Central memory CD8-positive, alpha-beta T cell (primary cell): ENCODE data around the gene MRPL36.

Source experiments
- ATAC-seq: fragments of 150-1000 bp; cut with Tn5 transposase; replicated peaks from 2 replicates; pipeline ENCODE4 v1.10.0; 2022; ENCODE audit warnings: mild to moderate bottlenecking, moderate FRiP score, moderate number of reproducible peaks; ENCODE audit not compliant: poor library complexity, severe bottlenecking; ENCODE audit errors: extremely low read depth
- DNase-seq, 2 donors: peaks; one replicate each; pipeline ENCODE4 v3.0.0; 2021; ENCODE audit warnings: low spot score in 2 of 2
- H3K27ac Mint-ChIP-seq: one replicate; pipeline ENCODE4 v1.8.0; 2022; ENCODE audit warnings: low read depth, mild to moderate bottlenecking, moderate library complexity, mixed read lengths
- H3K27me3 Mint-ChIP-seq: one replicate; pipeline ENCODE4 v1.8.0; 2022; ENCODE audit warnings: mixed read lengths
- H3K36me3 Mint-ChIP-seq: one replicate; pipeline ENCODE4 v1.8.0; 2022; ENCODE audit warnings: mild to moderate bottlenecking, moderate library complexity, mixed read lengths; ENCODE audit not compliant: insufficient read depth
- H3K4me1 Mint-ChIP-seq: one replicate; pipeline ENCODE4 v1.8.0; 2022; ENCODE audit warnings: mixed read lengths
- H3K4me3 Mint-ChIP-seq: one replicate; pipeline ENCODE4 v1.8.0; 2022; ENCODE audit warnings: mild to moderate bottlenecking, moderate library complexity, mixed read lengths
- H3K9me3 Mint-ChIP-seq: one replicate; pipeline ENCODE4 v1.8.0; 2022; ENCODE audit warnings: mixed read lengths

MRPL36 gene

DNA sequence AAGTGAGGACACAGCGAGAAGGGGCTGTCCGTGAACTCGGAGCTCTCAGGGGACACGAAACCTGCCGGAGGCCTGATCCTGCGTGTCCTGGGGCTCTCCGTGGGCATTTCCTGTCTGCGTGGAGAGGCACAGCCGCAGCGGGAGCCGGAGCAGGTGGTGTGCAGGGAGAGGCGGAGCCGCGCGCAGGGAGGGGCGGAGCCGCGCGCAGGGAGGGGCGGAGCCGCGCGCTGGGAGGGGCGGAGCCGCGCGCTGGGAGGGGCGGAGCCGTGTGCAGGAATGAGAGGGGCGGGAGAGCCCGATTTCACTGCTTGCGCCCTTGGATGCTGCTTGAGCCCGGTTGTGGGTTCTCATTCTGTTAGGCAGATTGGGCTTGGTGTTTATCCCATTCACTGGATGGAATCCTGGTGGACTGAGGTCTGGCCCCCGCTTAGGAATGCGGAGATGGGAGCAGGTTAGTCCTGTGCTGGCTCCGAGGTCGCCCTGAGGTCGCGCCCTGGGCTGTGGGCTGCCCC, 28.3 kb upstream of the MRPL36 start:
- ATAC-seq (no peak), DNase-seq (no peak)
- Mint-ChIP-seq H3K27me3 (no peaks in the 10 kb centered on the region), H3K4me1 (no peaks in the 10 kb centered on the region), H3K4me3 (no peak overlapping the region), H3K27ac (no peak overlapping the region), H3K36me3 (peaks cover 7% of the 10 kb centered on the region), H3K9me3 (no peaks in the 10 kb centered on the region)

- Mint-ChIP-seq H3K4me3 (no peak overlapping the region), H3K4me1 (peaks cover under 1% of the 10 kb centered on the region), H3K27ac (no peak overlapping the region), H3K9me3 (no peaks in the 10 kb centered on the region), H3K27me3 (no peaks in the 10 kb centered on the region), H3K36me3 (peaks cover 7% of the 10 kb centered on the region)
- DNase-seq = no peak
- ATAC-seq = no peak
Observed at GRCh38 chr5:1827025-1827885, 27.6 kb upstream of the MRPL36 start.

DNA sequence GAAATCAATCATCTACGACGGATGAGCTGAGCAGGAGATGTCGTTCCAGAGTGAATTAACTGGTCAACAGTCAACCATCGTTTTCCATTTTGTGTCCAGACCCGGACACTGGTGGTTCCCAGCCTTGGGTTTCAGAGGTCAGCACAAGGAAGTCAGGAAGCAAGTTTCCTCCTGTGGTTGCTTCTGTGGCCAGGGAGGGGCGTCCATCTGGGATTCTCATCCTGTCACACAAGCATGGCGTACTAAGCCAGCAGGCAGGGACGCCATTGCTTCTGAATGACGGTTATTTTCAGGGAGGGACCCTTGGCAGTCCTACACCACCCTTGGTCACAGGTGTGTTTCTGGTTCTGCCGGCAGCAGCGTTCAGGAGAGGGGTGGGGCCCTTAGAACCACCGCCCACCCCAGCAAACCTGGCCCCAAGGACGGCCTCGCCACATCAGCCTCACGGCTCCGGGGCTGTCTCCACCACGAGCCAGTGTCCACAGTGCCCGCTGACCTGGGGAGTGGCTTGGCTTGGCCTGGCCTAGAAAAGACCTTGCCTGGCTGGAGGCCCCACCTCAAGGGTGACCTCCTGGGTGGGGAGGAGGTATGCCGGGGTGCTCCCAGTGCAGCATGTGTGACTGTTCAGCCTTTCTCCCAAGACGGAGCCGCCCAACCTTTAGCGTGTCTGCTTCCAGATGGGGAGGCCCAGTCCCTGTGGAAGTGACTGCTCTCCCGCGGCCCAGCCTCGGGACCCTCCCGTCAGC, 26.8 kb upstream of the MRPL36 start:
- Mint-ChIP-seq H3K27ac (no peak overlapping the region), H3K4me1 (peaks cover 6% of the 10 kb centered on the region), H3K9me3 (no peaks in the 10 kb centered on the region), H3K36me3 (peaks cover 7% of the 10 kb centered on the region), H3K27me3 (no peaks in the 10 kb centered on the region), H3K4me3 (no peak overlapping the region)
- DNase-seq (no peak), ATAC-seq (no peak)

- no peaks in the 10 kb centered on the region for H3K27me3 Mint-ChIP-seq
- peaks cover 6% of the 10 kb centered on the region for H3K36me3 Mint-ChIP-seq
- no peak overlapping the region for H3K4me3 Mint-ChIP-seq
- no peak overlapping the region for H3K27ac Mint-ChIP-seq
- H3K9me3 Mint-ChIP-seq = no peaks in the 10 kb centered on the region
- ATAC-seq = no peak
- no peak for DNase-seq
- peaks cover 6% of the 10 kb centered on the region for H3K4me1 Mint-ChIP-seq
Observed at GRCh38 chr5:1824903-1825841, 25.5 kb upstream of the MRPL36 start.

DNA sequence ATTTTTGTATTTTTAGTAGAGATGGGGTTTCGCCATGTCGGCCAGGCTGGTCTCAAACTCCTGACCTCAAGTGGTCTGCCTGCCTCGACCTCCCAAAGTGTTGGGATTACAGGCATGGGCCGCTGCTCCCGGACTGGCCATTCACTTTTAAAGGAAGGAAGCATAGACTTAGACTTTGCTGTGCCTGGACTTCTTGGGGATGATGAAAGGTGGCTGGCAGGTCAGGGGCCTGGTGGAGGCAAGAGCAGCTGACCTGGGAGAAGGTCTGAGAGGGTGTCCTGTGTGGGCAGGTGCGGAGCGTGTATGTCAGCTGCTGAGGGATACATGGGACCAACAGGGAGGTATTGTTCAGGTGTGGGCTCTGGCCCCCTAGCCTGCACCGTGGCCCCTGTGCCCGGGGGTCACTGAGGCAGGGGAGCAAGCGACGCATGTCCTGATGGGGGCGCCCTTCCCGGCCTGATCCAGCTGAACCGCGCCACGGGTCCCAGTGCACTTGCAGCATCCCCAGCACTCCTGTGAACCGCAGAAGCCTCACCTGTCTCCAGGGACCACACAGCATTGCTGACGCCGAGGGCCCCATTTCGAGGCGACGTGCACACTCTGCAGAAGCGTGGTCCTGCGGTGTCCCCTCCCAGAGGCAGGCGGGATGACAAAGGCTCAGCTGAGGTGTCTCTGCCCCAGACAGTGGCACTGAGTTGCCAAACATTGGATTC, 24.6 kb upstream of the MRPL36 start:
- no peak overlapping the region for H3K4me3 Mint-ChIP-seq
- peaks cover 8% of the 10 kb centered on the region for H3K36me3 Mint-ChIP-seq
- ATAC-seq = no peak
- peak overlapping the region; percentile 57 for H3K27ac Mint-ChIP-seq
- DNase-seq = no peak
- peaks cover 6% of the 10 kb centered on the region for H3K4me1 Mint-ChIP-seq
- H3K27me3 Mint-ChIP-seq = no peaks in the 10 kb centered on the region
- H3K9me3 Mint-ChIP-seq = no peaks in the 10 kb centered on the region

DNA sequence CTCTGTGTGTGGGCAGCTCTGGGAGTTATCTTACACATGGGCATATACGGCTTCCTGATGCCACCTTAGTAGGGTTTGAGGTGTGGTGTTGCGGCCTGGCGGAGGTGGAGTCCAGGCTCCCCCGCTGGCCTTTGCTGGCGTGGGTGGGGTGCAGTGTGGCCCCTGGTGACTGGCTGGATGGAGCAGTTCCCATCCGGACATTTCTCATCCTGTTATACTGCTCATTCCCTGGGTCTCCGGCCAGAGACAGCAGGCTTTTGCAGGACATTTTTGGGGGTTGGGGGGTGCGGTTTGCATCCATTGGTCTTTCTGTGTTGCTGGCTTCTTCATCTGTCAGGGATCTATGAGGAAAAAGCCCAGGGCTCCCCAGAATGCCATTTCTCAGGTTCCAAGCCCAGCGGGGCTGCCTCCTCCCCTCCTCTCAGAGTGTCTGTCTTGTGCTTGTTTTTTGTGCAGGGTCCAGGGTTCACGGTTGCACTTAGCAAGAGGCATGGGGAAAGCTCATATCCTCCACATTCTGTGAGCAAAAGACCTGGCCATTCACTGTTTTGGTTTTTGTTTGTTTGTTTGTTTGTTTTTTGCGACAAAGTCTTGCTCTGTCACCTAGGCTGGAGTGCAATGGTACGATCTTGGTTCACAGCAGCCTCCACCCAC, 23.9 kb upstream of the MRPL36 start:
- Mint-ChIP-seq H3K4me1 (peaks cover 6% of the 10 kb centered on the region), H3K4me3 (no peak overlapping the region), H3K9me3 (no peaks in the 10 kb centered on the region), H3K27me3 (no peaks in the 10 kb centered on the region), H3K27ac (peak overlapping the region; percentile 57), H3K36me3 (peaks cover 10% of the 10 kb centered on the region)
- no peak for DNase-seq
- no peak for ATAC-seq

DNA sequence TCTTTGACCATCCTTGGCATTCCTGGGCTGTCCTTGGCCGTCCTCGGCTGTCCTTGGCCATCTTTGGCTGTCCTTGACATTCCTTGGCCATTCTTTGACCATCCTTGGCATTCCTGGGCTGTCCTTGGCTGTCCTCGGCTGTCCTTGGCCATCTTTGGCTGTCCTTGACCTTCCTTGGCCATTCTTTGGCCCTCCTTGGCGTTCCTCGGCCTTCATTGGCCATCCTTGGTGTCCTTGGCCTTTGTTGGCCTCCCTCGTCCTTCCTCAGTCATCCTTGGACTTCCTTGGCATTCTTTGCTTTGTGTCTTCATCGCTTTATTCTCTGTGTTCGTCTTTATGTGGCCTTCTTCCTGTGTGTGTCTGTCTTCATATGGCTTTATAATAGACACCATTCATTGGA, 22.2 kb upstream of the MRPL36 start:
- peaks cover 22% of the 10 kb centered on the region for H3K36me3 Mint-ChIP-seq
- H3K9me3 Mint-ChIP-seq = no peaks in the 10 kb centered on the region
- H3K27ac Mint-ChIP-seq = no peak overlapping the region

GRCh38 chr5:1820926-1821325, 21.3 kb upstream of the MRPL36 start:
- peaks cover 6% of the 10 kb centered on the region for H3K4me1 Mint-ChIP-seq
- peaks cover 30% of the 10 kb centered on the region for H3K36me3 Mint-ChIP-seq
- H3K27ac Mint-ChIP-seq = no peak overlapping the region
- no peaks in the 10 kb centered on the region for H3K9me3 Mint-ChIP-seq
- DNase-seq = no peak
- H3K27me3 Mint-ChIP-seq = no peaks in the 10 kb centered on the region
- H3K4me3 Mint-ChIP-seq = no peak overlapping the region
- no peak for ATAC-seq

More for the DNA sequence above, 22.2 kb upstream of the MRPL36 start:
- DNase-seq = no peak
- Mint-ChIP-seq H3K4me1 (peaks cover 6% of the 10 kb centered on the region), H3K27me3 (no peaks in the 10 kb centered on the region), H3K4me3 (no peak overlapping the region)
- ATAC-seq = no peak

DNA sequence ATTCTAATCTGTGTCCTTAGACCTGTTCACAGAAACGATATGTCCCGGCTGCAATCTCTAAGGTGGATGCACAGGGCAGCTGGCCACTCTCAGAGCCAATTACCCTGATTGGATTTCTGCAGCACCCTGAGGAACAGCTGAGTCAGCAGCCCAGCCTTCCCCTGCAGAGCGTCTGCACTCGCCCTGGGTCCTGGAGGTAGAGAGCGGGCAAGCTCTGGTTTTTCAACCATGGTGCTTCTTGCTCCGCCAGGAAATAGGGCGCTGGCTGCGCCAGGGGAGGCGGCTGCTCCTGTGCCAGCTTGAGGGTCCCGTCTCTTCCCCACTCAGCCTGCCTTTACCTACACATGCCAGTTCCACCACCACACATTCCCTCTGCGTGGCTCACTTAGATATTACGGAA, 20.7 kb upstream of the MRPL36 start:
- Mint-ChIP-seq H3K36me3 (peaks cover 35% of the 10 kb centered on the region), H3K27ac (no peak overlapping the region), H3K4me3 (no peak overlapping the region), H3K4me1 (peaks cover 6% of the 10 kb centered on the region), H3K27me3 (no peaks in the 10 kb centered on the region), H3K9me3 (no peaks in the 10 kb centered on the region)
- ATAC-seq = no peak
- DNase-seq = no peak

- Mint-ChIP-seq H3K9me3 (no peaks in the 10 kb centered on the region), H3K27me3 (no peaks in the 10 kb centered on the region), H3K36me3 (peaks cover 36% of the 10 kb centered on the region), H3K4me1 (peaks cover 6% of the 10 kb centered on the region), H3K4me3 (no peak overlapping the region), H3K27ac (no peak overlapping the region)
- DNase-seq (no peak), ATAC-seq (no peak)
Observed at GRCh38 chr5:1819458-1819857, 19.8 kb upstream of the MRPL36 start.

DNA sequence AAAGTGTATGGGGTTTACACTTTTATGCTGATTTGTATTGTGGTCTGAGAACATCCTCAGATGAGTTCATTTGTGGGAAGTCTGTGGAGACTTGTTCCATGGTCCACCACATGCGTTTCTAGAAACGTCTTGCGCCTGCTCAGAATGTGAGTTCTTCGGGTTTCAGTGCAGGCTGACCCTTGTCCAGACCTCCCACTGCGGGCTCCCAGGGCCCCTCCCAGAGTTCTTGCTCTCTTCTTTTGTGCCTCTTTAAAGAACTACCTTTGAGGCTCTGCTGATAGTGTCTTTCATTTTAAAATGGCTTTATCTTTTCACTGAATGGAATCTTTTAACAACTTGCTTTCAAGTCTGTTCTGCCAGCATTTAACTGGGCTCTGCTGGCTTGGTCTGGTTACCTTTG, 19.1 kb upstream of the MRPL36 start:
- H3K27me3 Mint-ChIP-seq = no peaks in the 10 kb centered on the region
- ATAC-seq (no peak), DNase-seq (no peak)
- peaks cover 37% of the 10 kb centered on the region for H3K36me3 Mint-ChIP-seq
- H3K27ac Mint-ChIP-seq = no peak overlapping the region
- no peak overlapping the region for H3K4me3 Mint-ChIP-seq
- H3K9me3 Mint-ChIP-seq = no peaks in the 10 kb centered on the region
- H3K4me1 Mint-ChIP-seq = peaks cover 6% of the 10 kb centered on the region
